Ovary (tissue), 9 donors: ENCODE measurements around the gene FKBP10. TPM values are rescaled to one million over a fixed set of nuclear protein-coding genes. Genes with fewer than 3 reads are reported as not detected.
"Not testable (repeated sequence)": the region's sequence is repeated elsewhere in the genome, so short reads cannot be mapped to it uniquely, and the experiment has no call there.

ENCODE experiments used
- DNase-seq, 5 donors: peaks; one replicate each; pipeline ENCODE4 v3.0.0-alpha.2; 2019 to 2020
- H3K27ac ChIP-seq, 2 donors: fragments of 200-600 bp; one replicate each; pipeline versions ENCODE4 v1.5.1 to v1.8.0; 2019 to 2022
- H3K27me3 ChIP-seq: fragments of 200-600 bp; one replicate; pipeline ENCODE4 v1.8.0; 2022
- H3K36me3 ChIP-seq: fragments of 200-600 bp; sonication (generic); one replicate; pipeline ENCODE4 v1.5.1; 2019
- H3K4me1 ChIP-seq: one replicate; pipeline ENCODE4 v1.8.1; 2013; ENCODE audit warnings: mild to moderate bottlenecking, moderate library complexity; ENCODE audit not compliant: insufficient read depth
- H3K4me3 ChIP-seq: fragments of 200-600 bp; sonication (generic); one replicate; pipeline ENCODE4 v1.5.1; 2017
- H3K9me3 ChIP-seq, 2 donors: fragments of 200-600 bp in 1 of 2; sonication (generic) in 1 of 2; one replicate each; pipeline versions ENCODE4 v1.5.1 to v1.8.1; 2013 to 2019; ENCODE audit warnings: mild to moderate bottlenecking in 1 of 2, moderate library complexity in 1 of 2
- CTCF ChIP-seq, 3 donors: fragments of 450-650 bp in 2 of 3; fragments of 200-600 bp in 1 of 3; IDR thresholded peaks; one replicate each; pipeline versions ENCODE4 v1.5.1 to v1.8.0; 2016 to 2022; ENCODE audit warnings: antibody characterized with exemption in 3 of 3, mild to moderate bottlenecking in 1 of 3
- EP300 ChIP-seq: sonication (generic); formaldehyde crosslinking; IDR thresholded peaks from one replicate; pipeline ENCODE4 v1.6.1; 2017; ENCODE audit warnings: antibody characterized with exemption
- POLR2A ChIP-seq: fragments of 450-650 bp; IDR thresholded peaks from one replicate; pipeline ENCODE4 v1.6.1; 2017; ENCODE audit warnings: antibody characterized with exemption, mild to moderate bottlenecking, moderate library complexity
- WGBS, 3 donors: extraction: QIAGEN DNeasy Blood & Tissue Kit in 1 of 3; methylation state at CpG; one replicate each; pipeline versions ENCODE4 v1.1.5 to v1.1.7; 2013 to 2017; 5-methylcytosine and 5-hydroxymethylcytosine counted together
- intact Hi-C, 4 donors: fragments of 100-400 bp; cut with DNase I; formaldehyde crosslinking; loops; one replicate each; pipeline versions ENCODE4 v1.11.0 to v1.15.1; 2022 to 2023
- polyA plus RNA-seq, 2 donors: library from polyadenylated mRNA; stranded (reverse); fragments of 200-250 nt in 1 of 2; fragments of 350-450 nt in 1 of 2; fragmentation: Illumina TruSeq in 1 of 2; extraction: RNeasy Lipid Tissue Mini Kit (QIAGEN cat#74804) in 1 of 2; gene quantifications; one replicate each; pipeline ENCODE4 v1.2.3, GENCODE V29; 2013 to 2014
- total RNA-seq, 7 donors: library from RNA; depleted of rRNA in 2 of 7; stranded (reverse); fragments of >200 nt in 2 of 7; fragmentation: NEBNext Ultra II Directional in 3 of 7; extraction: Animal tissue kit (Norgen Biotek cat#: 25700) in 3 of 7; gene quantifications; one replicate each; pipeline versions ENCODE4 v1.1.0 to v1.2.4, GENCODE V29; 2016 to 2023
- donor health status: DM: no; HTN: no; CAD: no; lungs with moderate emphysema.
- donor health status: DM: no; HTN: no; CAD: no.
- donor health status: Bipolar disorder and iron deficiency.
- donor health status: DM: yes; HTN: yes; CAD: no.
- donor health status: DM: no; HTN: no; CAD: no.
- donor health status: DM: yes; HTN: yes; CAD: no.

Gene FKBP10
- total and polyA plus RNA-seq, 9 donors = 37.1 to 106 (median 80.0) TPM

- H3K36me3 ChIP-seq = no peaks in the 10 kb centered on the region
- H3K4me3 ChIP-seq = peak overlapping the region; percentile 78
- peak overlapping the region; percentile 83 to 91 for H3K27ac ChIP-seq
- no peaks in the 10 kb centered on the region for H3K9me3 ChIP-seq
- TF ChIP-seq CTCF (IDR thresholded peaks at IDR 0.05) = no peak
- TF ChIP-seq EP300 = no peak
- no peak for TF ChIP-seq POLR2A
- peak in 1 of 5 donors; percentile 0 for DNase-seq
- 16 to 17% (median 16%) methylated on average over 12 to 13 of the region's 13 CpGs for WGBS, 3 donors
- intact Hi-C loops = no loop called here
- H3K4me1 ChIP-seq = peaks cover 4% of the 10 kb centered on the region
- H3K27me3 ChIP-seq = no peaks in the 10 kb centered on the region
Measured at GRCh38 chr17:41835214-41835799, 22.5 kb downstream of the FKBP10 start.

GRCh38 chr17:41835800-41836549 lies 23.2 kb downstream of the FKBP10 start, which contains the start of gene NT5C3B:
NT5C3B (minus strand) TSS chr17:41836232; CDS start chr17:41836193, 39 bp downstream.
- Histone ChIP-seq H3K27ac (peak within 1 kb of the TSS; percentile 83 to 91), H3K4me1 (peaks cover 4% of the 10 kb centered on the region)
- TF ChIP-seq CTCF (IDR thresholded peaks at IDR 0.05) (no peak), POLR2A (peak; percentile 32)

GRCh38 chr17:41836550-41837196 lies 23.9 kb downstream of the FKBP10 start:
- no peaks in the 10 kb centered on the region for H3K27me3 ChIP-seq
- DNase-seq = peak in 2 of 5 donors; percentile 6 to 32
- intact Hi-C loops = no loop called here
- H3K4me1 ChIP-seq = peaks cover 4% of the 10 kb centered on the region
- TF ChIP-seq POLR2A (no peak), CTCF (IDR thresholded peaks at IDR 0.05) (no peak), EP300 (no peak)
- no peak overlapping the region for H3K27ac ChIP-seq
- peak overlapping the region; percentile 78 for H3K4me3 ChIP-seq
- H3K9me3 ChIP-seq = no peaks in the 10 kb centered on the region
- 33 to 39% (median 37%) methylated on average over 21 of the region's 21 CpGs for WGBS, 3 donors
- H3K36me3 ChIP-seq = no peaks in the 10 kb centered on the region

More at GRCh38 chr17:41835800-41836549, 23.2 kb downstream of the FKBP10 start, which contains the start of gene NT5C3B:
- WGBS, 3 donors = 0 to 1% (median 1%) methylated on average over 36 to 72 of the region's 72 CpGs
- Histone ChIP-seq H3K27me3 (no peaks in the 10 kb centered on the region), H3K9me3 (no peaks in the 10 kb centered on the region), H3K4me3 (peak within 1 kb of the TSS; percentile 78), H3K36me3 (no peaks in the 10 kb centered on the region)
- intact Hi-C loops = no loop called here
- DNase-seq = peak; percentile 64 to 76 (median 69)

- no peaks in the 10 kb centered on the region for H3K36me3 ChIP-seq
- TF ChIP-seq CTCF (IDR thresholded peaks at IDR 0.05) (no peak), EP300 (no peak), POLR2A (no peak)
- H3K27ac ChIP-seq = no peak within 1 kb of the TSS
- no peak within 1 kb of the TSS for H3K4me3 ChIP-seq
- peaks cover 4% of the 10 kb centered on the region for H3K4me1 ChIP-seq
- 92 to 96% (median 93%) methylated on average over 15 of the region's 15 CpGs for WGBS, 3 donors
- no peaks in the 10 kb centered on the region for H3K27me3 ChIP-seq
- intact Hi-C loops = no loop called here
- DNase-seq = peak in 2 of 5 donors; percentile 13 to 23
- H3K9me3 ChIP-seq = no peaks in the 10 kb centered on the region
Measured at GRCh38 chr17:41837761-41838538, 25.1 kb downstream of the FKBP10 start, which contains the start of gene KLHL10. KLHL10 (plus strand) TSS chr17:41837825; CDS start chr17:41837933, 108 bp downstream.

GRCh38 chr17:41839448-41839847 lies 26.6 kb downstream of the FKBP10 start:
- H3K27me3 ChIP-seq, H3K36me3 ChIP-seq, H3K4me1 ChIP-seq, H3K9me3 ChIP-seq, intact Hi-C loops, H3K27ac ChIP-seq, H3K4me3 ChIP-seq, DNase-seq: not testable (repeated sequence)
- 92 to 100% (median 97%) methylated on average over 2 of the region's 2 CpGs for WGBS, 3 donors

GRCh38 chr17:41840781-41841180 lies 28.0 kb downstream of the FKBP10 start:
- H3K36me3 ChIP-seq, H3K4me3 ChIP-seq, DNase-seq, H3K9me3 ChIP-seq, H3K27ac ChIP-seq, intact Hi-C loops, H3K4me1 ChIP-seq, H3K27me3 ChIP-seq: not testable (repeated sequence)
- WGBS, 3 donors = 95 to 97% (median 96%) methylated on average over 6 of the region's 6 CpGs
